ENCODE measurements around the gene GSG1L.

Gene GSG1L

DNA sequence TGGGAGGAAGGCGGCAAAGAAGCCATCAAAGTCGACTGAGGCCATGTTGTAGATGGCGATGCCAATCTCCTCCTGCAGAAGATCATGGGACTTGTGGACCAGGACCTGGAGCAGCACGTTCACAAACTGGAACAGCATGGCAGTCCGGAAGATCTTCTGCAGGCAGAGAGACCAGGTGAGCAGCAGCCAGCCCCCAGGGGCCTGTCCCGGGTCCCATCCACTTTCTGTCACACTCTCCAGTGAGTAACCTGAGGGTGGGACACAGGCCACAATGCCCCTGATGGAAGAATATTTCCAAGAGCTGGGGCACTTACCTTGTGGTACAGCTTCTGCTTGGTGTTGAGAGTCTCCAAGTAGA lies 38.0 kb upstream of the GSG1L start:
- H2AK5ac ChIP-seq (ENCODE audit: low read depth, low read length), result no peak overlapping the region
- H3K14ac ChIP-seq (ENCODE audit: low read length), result no peak overlapping the region
- no peak for DNase-seq (ENCODE audit: low spot score)
- peaks cover 63 to 99% of the 10 kb centered on the region in 2 donors for H3K36me3 ChIP-seq (replicated peaks in 1 of 2; ENCODE audit: control insufficient read depth in 2 of 2, insufficient read depth in 2 of 2, low read length in 2 of 2)
- H3K27ac ChIP-seq (replicated peaks; ENCODE audit: low read length), result no peak overlapping the region
- H2BK120ac ChIP-seq (ENCODE audit: low read depth, low read length), result no peak overlapping the region
- no peaks in the 10 kb centered on the region for H3K4me1 ChIP-seq (ENCODE audit: control insufficient read depth in 2 of 2, insufficient read depth in 1 of 2, low read depth in 1 of 2, low read length in 2 of 2)
- no peak overlapping the region for H3K4me3 ChIP-seq (ENCODE audit: low read length in 2 of 2)
- H3K18ac ChIP-seq (ENCODE audit: low read length), result no peak overlapping the region
- H3K9me3 ChIP-seq (replicated peaks in 1 of 2; ENCODE audit: control insufficient read depth in 2 of 2, insufficient read depth in 1 of 2, low read depth in 1 of 2, low read length in 2 of 2), result no peaks in the 10 kb centered on the region
- no peak overlapping the region for H4K91ac ChIP-seq (ENCODE audit: low read depth, low read length, poor library complexity)
- no peak overlapping the region for H3K23ac ChIP-seq (ENCODE audit: low read depth, low read length, poor library complexity)
- WGBS, 2 donors (ENCODE audit: extremely low coverage in 2 of 2, insufficient read length in 2 of 2, insufficient replicate concordance in 1 of 2), result no CpG with 5 or more reads among the region's 6 CpGs
- H3K4me2 ChIP-seq (ENCODE audit: insufficient read depth, low read length, poor library complexity, severe bottlenecking), result no peak overlapping the region
- no peaks in the 10 kb centered on the region for H3K27me3 ChIP-seq (ENCODE audit: control insufficient read depth in 3 of 3, insufficient read depth in 3 of 3, low read depth in 1 of 3, low read length in 3 of 3)
- no peak overlapping the region for H3K9ac ChIP-seq (ENCODE audit: low read depth, low read length, poor library complexity)
- no peak overlapping the region for H4K8ac ChIP-seq (ENCODE audit: low read depth, low read length)
- H2BK12ac ChIP-seq (ENCODE audit: low read length), result no peak overlapping the region
- H2BK15ac ChIP-seq (ENCODE audit: low read length), result no peak overlapping the region
- H3K4ac ChIP-seq (ENCODE audit: low read length), result no peak overlapping the region
- no peak overlapping the region for H2AFZ ChIP-seq (ENCODE audit: low read length)
- no peaks in the 10 kb centered on the region for H3K79me1 ChIP-seq (ENCODE audit: low read depth, low read length)
- H2BK5ac ChIP-seq (ENCODE audit: low read length), result no peak overlapping the region

DNA sequence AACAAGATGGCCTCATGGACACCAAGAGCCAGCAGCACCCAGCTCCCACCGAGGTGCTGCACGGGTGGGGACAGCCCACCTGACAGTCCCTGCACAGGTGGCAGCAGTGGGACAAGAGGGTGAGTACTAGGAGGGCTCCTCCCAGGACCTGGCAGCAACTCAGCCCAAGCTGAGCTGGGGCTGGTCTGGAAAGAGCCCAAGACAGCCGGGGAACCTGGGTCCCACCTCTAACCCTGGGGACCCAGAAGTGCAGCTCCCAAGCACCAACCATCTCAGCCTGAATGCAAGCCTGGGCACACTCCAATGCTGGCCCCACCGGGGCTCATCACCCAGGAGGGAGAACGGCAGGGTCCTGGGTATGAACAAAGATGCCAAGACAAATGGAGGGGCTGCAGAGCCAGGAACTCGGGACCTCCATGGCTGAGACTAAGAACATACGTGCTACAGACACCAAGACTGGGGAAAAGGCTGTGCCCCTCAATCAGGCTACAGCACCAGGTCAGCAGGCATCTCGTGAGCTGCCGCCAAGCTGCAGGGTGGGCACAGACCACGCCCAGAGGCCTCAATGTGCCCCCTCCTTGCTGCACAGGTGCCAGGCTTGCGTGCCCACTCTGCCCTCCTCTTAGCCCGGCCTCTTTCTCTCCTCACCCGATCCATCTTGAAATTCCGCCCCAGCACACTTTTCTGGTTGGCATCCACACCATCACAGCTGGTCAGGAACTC lies 37.5 kb upstream of the GSG1L start:
- Histone ChIP-seq H2AK5ac (ENCODE audit: low read depth, low read length) (no peak overlapping the region), H3K9ac (ENCODE audit: low read depth, low read length, poor library complexity) (no peak overlapping the region), H3K79me1 (ENCODE audit: low read depth, low read length) (no peaks in the 10 kb centered on the region), H2BK5ac (ENCODE audit: low read length) (peak overlapping the region; percentile 55), H2AFZ (ENCODE audit: low read length) (no peak overlapping the region), H3K9me3 (replicated peaks in 1 of 2; ENCODE audit: control insufficient read depth in 2 of 2, insufficient read depth in 1 of 2, low read depth in 1 of 2, low read length in 2 of 2) (no peaks in the 10 kb centered on the region), H4K91ac (ENCODE audit: low read depth, low read length, poor library complexity) (no peak overlapping the region), H4K8ac (ENCODE audit: low read depth, low read length) (no peak overlapping the region), H3K18ac (ENCODE audit: low read length) (no peak overlapping the region), H3K4me2 (ENCODE audit: insufficient read depth, low read length, poor library complexity, severe bottlenecking) (no peak overlapping the region), H3K4me3 (ENCODE audit: low read length in 2 of 2) (no peak overlapping the region), H3K4me1 (ENCODE audit: control insufficient read depth in 2 of 2, insufficient read depth in 1 of 2, low read depth in 1 of 2, low read length in 2 of 2) (no peaks in the 10 kb centered on the region), H3K27ac (replicated peaks; ENCODE audit: low read length) (no peak overlapping the region), H3K23ac (ENCODE audit: low read depth, low read length, poor library complexity) (peak overlapping the region; percentile 62), H3K27me3 (ENCODE audit: control insufficient read depth in 3 of 3, insufficient read depth in 3 of 3, low read depth in 1 of 3, low read length in 3 of 3) (no peaks in the 10 kb centered on the region), H2BK15ac (ENCODE audit: low read length) (no peak overlapping the region), H2BK12ac (ENCODE audit: low read length) (no peak overlapping the region), H3K14ac (ENCODE audit: low read length) (no peak overlapping the region), H3K36me3 (replicated peaks in 1 of 2; ENCODE audit: control insufficient read depth in 2 of 2, insufficient read depth in 2 of 2, low read length in 2 of 2) (peaks cover 58 to 98% of the 10 kb centered on the region in 2 donors), H3K4ac (ENCODE audit: low read length) (no peak overlapping the region), H2BK120ac (ENCODE audit: low read depth, low read length) (no peak overlapping the region)
- no CpG with 5 or more reads among the region's 14 CpGs for WGBS, 2 donors (ENCODE audit: extremely low coverage in 2 of 2, insufficient read length in 2 of 2, insufficient replicate concordance in 1 of 2)
- no peak for DNase-seq (ENCODE audit: low spot score)

DNA sequence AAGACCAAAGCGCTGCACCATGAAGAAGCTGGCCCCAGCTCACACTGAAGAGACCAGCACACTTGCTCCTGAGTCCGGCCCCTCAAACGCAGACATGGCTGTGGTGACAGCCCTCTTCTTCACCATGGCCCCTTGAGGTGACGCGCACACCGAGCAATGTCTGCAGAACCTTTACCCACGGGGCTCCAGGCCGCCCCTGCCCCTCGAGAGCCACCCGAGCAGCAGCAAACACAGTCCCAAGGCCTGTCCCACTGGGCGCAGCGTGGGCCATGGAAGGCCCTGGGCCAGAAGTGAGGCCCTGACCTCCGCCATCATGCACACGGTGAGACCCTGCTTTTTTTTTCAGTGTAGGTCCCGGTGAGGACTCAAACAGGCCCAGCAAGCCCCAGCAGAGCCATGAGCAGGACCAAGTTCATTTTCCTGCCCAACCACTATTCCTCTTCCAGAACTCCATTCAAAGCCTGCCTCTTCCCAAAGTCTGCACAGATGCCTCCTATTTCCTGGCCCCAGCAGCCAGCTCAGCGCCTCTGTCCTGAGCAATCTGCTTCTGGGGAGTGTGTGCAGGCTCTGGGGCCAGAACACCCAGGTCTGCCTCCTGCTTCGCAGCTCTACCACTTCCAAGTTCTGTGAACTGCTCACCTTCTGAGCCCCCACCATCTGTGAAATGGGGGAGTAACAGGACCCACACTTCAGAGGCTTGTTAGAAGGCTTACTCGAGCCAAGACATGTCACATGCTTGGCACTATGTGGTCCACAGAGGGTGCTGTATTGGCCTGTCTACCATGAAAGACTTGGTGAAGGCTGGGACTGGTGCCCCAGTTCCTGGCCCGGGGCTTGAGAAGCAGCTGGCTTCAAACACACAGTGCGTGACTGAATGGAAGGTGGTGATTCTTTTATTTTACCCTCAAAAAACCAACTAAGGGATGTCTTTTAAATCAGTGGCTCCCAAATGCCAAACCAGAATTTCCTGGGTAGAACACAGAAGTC lies 35.7 kb upstream of the GSG1L start:
- Histone ChIP-seq H3K9me3 (replicated peaks in 1 of 2; ENCODE audit: control insufficient read depth in 2 of 2, insufficient read depth in 1 of 2, low read depth in 1 of 2, low read length in 2 of 2) (no peaks in the 10 kb centered on the region), H3K4ac (ENCODE audit: low read length) (no peak overlapping the region), H4K91ac (ENCODE audit: low read depth, low read length, poor library complexity) (no peak overlapping the region), H3K14ac (ENCODE audit: low read length) (no peak overlapping the region), H2BK12ac (ENCODE audit: low read length) (no peak overlapping the region), H3K4me3 (ENCODE audit: low read length in 2 of 2) (no peak overlapping the region), H3K4me1 (ENCODE audit: control insufficient read depth in 2 of 2, insufficient read depth in 1 of 2, low read depth in 1 of 2, low read length in 2 of 2) (no peaks in the 10 kb centered on the region), H3K9ac (ENCODE audit: low read depth, low read length, poor library complexity) (no peak overlapping the region), H2BK120ac (ENCODE audit: low read depth, low read length) (no peak overlapping the region), H3K18ac (ENCODE audit: low read length) (no peak overlapping the region), H2AK5ac (ENCODE audit: low read depth, low read length) (no peak overlapping the region), H2AFZ (ENCODE audit: low read length) (no peak overlapping the region), H3K36me3 (replicated peaks in 1 of 2; ENCODE audit: control insufficient read depth in 2 of 2, insufficient read depth in 2 of 2, low read length in 2 of 2) (peaks cover 47 to 83% of the 10 kb centered on the region in 2 donors), H3K27ac (replicated peaks; ENCODE audit: low read length) (no peak overlapping the region), H3K4me2 (ENCODE audit: insufficient read depth, low read length, poor library complexity, severe bottlenecking) (no peak overlapping the region), H2BK5ac (ENCODE audit: low read length) (no peak overlapping the region), H4K8ac (ENCODE audit: low read depth, low read length) (peak overlapping the region; percentile 52), H3K27me3 (ENCODE audit: control insufficient read depth in 3 of 3, insufficient read depth in 3 of 3, low read depth in 1 of 3, low read length in 3 of 3) (no peaks in the 10 kb centered on the region), H3K79me1 (ENCODE audit: low read depth, low read length) (no peaks in the 10 kb centered on the region), H3K23ac (ENCODE audit: low read depth, low read length, poor library complexity) (no peak overlapping the region), H2BK15ac (ENCODE audit: low read length) (no peak overlapping the region)
- WGBS, 2 donors (ENCODE audit: extremely low coverage in 2 of 2, insufficient read length in 2 of 2, insufficient replicate concordance in 1 of 2), result no CpG with 5 or more reads among the region's 20 CpGs
- DNase-seq (ENCODE audit: low spot score), result no peak
